SK-N-SH treated with all-trans-retinoic acid at 6 μM for 48 hours (cell line): ENCODE measurements around the gene TOM1.

Source experiments
- ATAC-seq: fragments of 200-7000 bp; cut with Tn5 transposase; 3 replicates; pipeline ENCODE4 v1.9.1; 2020; ENCODE audit warnings: mild to moderate bottlenecking, moderate library complexity
- ARNTL ChIP-seq: fragments of 450-650 bp; formaldehyde crosslinking; IDR thresholded peaks from 2 replicates; pipeline ENCODE4 v1.5.0; 2020; ENCODE audit warnings: low read depth, mild to moderate bottlenecking, moderate library complexity, borderline replicate concordance
- CREB5 ChIP-seq: fragments of 250-450 bp; sonication (Bioruptor Pico); IDR thresholded peaks from 2 replicates; pipeline ENCODE4 v1.5.1; 2020; ENCODE audit warnings: low read depth, mild to moderate bottlenecking, moderate library complexity
- CSDC2 ChIP-seq: fragments of 250-450 bp; sonication (Bioruptor Pico); IDR thresholded peaks from 2 replicates; pipeline ENCODE4 v1.5.0; 2020; ENCODE audit warnings: mild to moderate bottlenecking, moderate library complexity
- ESRRG ChIP-seq: fragments of 250-450 bp; sonication (Bioruptor Pico); IDR thresholded peaks from 2 replicates; pipeline ENCODE4 v1.6.1; 2021; ENCODE audit warnings: mild to moderate bottlenecking
- GLIS3 ChIP-seq: fragments of 250-450 bp; sonication (Bioruptor Pico); IDR thresholded peaks from 2 replicates; pipeline ENCODE4 v1.5.0; 2020; ENCODE audit warnings: mild to moderate bottlenecking, moderate library complexity
- ISL1 ChIP-seq: fragments of 250-450 bp; sonication (Bioruptor Pico); IDR thresholded peaks from 2 replicates; pipeline ENCODE4 v2.1.2; 2022; ENCODE audit warnings: mild to moderate bottlenecking, moderate library complexity
- OSR1 ChIP-seq: fragments of 250-450 bp; sonication (Bioruptor Pico); IDR thresholded peaks from 2 replicates; pipeline ENCODE4 v1.8.0; 2022; ENCODE audit warnings: moderate library complexity, mild to moderate bottlenecking, inconsistent platforms
- PPARA ChIP-seq: fragments of 250-450 bp; sonication (Bioruptor Pico); IDR thresholded peaks from 2 replicates; pipeline ENCODE4 v1.5.0; 2020; ENCODE audit warnings: mild to moderate bottlenecking, borderline replicate concordance
- RARB ChIP-seq: fragments of 250-450 bp; sonication (Bioruptor Pico); IDR thresholded peaks from 2 replicates; pipeline ENCODE4 v1.8.0; 2021; ENCODE audit warnings: mild to moderate bottlenecking, moderate library complexity
- SNAI2 ChIP-seq: fragments of 250-450 bp; sonication (Bioruptor Pico); IDR thresholded peaks from 2 replicates; pipeline ENCODE4 v1.5.0; 2020; ENCODE audit warnings: mild to moderate bottlenecking, moderate library complexity
- TCF4 ChIP-seq: fragments of 250-450 bp; sonication (Bioruptor Pico); IDR thresholded peaks from 2 replicates; pipeline ENCODE4 v1.8.0; 2021; ENCODE audit warnings: mild to moderate bottlenecking, moderate library complexity, borderline replicate concordance
- TOX ChIP-seq: fragments of 250-450 bp; sonication (Bioruptor Pico); IDR thresholded peaks from 2 replicates; pipeline ENCODE4 v1.8.0; 2021; ENCODE audit warnings: mild to moderate bottlenecking, moderate library complexity, borderline replicate concordance
- ZC3H10 ChIP-seq: fragments of 250-450 bp; sonication (Bioruptor Pico); IDR thresholded peaks from 2 replicates; pipeline ENCODE4 v1.5.1; 2021; ENCODE audit warnings: mild to moderate bottlenecking, moderate library complexity
- ZFP30 ChIP-seq: fragments of 450-650 bp; formaldehyde crosslinking; IDR thresholded peaks from 2 replicates; pipeline ENCODE4 v1.5.0; 2022; ENCODE audit warnings: mild to moderate bottlenecking, moderate library complexity
- ZNF565 ChIP-seq: fragments of 450-650 bp; formaldehyde crosslinking; conservative IDR thresholded peaks from 2 replicates; pipeline ENCODE4 v1.5.0; 2020; ENCODE audit warnings: low read depth, mild to moderate bottlenecking, moderate library complexity
- ZNF8 ChIP-seq: fragments of 450-650 bp; formaldehyde crosslinking; IDR thresholded peaks from 2 replicates; pipeline ENCODE4 v1.5.0; 2020; ENCODE audit warnings: mild to moderate bottlenecking, moderate library complexity
- TF ChIP-seq, protein P1 (sequence below): fragments of 250-450 bp; sonication (Bioruptor Pico); IDR thresholded peaks from 2 replicates; pipeline ENCODE4 v1.5.1; 2021; ENCODE audit warnings: mild to moderate bottlenecking, moderate library complexity
- TF ChIP-seq, protein P2 (sequence below): fragments of 250-450 bp; sonication (Bioruptor Pico); IDR thresholded peaks from 2 replicates; pipeline ENCODE4 v1.8.0; 2020; ENCODE audit warnings: mild to moderate bottlenecking, moderate library complexity, borderline replicate concordance
- TF ChIP-seq, protein P3 (sequence below): fragments of 250-450 bp; sonication (Bioruptor Pico); IDR thresholded peaks from 2 replicates; pipeline ENCODE4 v1.5.0; 2020; ENCODE audit warnings: mild to moderate bottlenecking, moderate library complexity
- TF ChIP-seq, protein P4 (sequence below): fragments of 250-450 bp; sonication (Bioruptor Pico); IDR thresholded peaks from 2 replicates; pipeline ENCODE4 v1.8.0; 2021; ENCODE audit warnings: low read depth, mild to moderate bottlenecking, moderate library complexity, borderline replicate concordance

The TOM1 gene

DNA sequence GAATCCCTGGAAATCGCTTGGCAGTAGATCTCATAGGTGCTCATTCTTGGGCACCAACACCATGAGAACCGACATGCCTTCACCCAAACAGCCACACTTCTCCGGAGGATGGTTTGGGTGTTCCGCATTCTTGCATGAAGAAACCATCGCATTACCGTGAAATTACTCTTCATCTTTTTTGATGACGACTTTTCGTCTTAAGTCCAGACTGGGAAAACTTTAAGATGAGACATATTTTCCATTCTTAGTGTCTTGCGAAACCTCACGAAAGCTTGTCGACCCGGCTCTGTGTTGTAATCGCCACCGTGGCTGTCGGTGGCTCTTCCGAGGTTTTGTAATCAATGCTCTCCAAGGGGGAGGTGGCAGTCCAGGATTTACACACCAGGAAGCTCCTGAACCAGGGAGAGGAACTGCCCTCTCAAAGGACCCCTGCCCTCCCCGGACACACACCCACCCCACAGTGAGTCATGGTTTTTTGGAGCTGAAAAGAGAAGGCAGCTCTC is 1.7 kb downstream of the TOM1 start:
- ATAC-seq: no peak
- TF ChIP-seq ZNF565 (CRISPR knock-in tag) (no peak), ARNTL (CRISPR knock-in tag) (no peak), PPARA (CRISPR knock-in tag) (no peak), CSDC2 (CRISPR knock-in tag) (no peak), ZNF8 (CRISPR knock-in tag) (no peak), ZFP30 (no peak), ISL1 (CRISPR knock-in tag) (no peak), ESRRG (CRISPR knock-in tag) (no peak), TCF4 (CRISPR knock-in tag) (no peak), ZC3H10 (CRISPR knock-in tag) (no peak), TOX (CRISPR knock-in tag) (no peak)
- TF ChIP-seq, protein P1, sequence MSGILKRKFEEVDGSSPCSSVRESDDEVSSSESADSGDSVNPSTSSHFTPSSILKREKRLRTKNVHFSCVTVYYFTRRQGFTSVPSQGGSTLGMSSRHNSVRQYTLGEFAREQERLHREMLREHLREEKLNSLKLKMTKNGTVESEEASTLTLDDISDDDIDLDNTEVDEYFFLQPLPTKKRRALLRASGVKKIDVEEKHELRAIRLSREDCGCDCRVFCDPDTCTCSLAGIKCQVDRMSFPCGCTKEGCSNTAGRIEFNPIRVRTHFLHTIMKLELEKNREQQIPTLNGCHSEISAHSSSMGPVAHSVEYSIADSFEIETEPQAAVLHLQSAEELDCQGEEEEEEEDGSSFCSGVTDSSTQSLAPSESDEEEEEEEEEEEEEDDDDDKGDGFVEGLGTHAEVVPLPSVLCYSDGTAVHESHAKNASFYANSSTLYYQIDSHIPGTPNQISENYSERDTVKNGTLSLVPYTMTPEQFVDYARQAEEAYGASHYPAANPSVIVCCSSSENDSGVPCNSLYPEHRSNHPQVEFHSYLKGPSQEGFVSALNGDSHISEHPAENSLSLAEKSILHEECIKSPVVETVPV (CRISPR knock-in tag): no peak
- TF ChIP-seq, protein P2, sequence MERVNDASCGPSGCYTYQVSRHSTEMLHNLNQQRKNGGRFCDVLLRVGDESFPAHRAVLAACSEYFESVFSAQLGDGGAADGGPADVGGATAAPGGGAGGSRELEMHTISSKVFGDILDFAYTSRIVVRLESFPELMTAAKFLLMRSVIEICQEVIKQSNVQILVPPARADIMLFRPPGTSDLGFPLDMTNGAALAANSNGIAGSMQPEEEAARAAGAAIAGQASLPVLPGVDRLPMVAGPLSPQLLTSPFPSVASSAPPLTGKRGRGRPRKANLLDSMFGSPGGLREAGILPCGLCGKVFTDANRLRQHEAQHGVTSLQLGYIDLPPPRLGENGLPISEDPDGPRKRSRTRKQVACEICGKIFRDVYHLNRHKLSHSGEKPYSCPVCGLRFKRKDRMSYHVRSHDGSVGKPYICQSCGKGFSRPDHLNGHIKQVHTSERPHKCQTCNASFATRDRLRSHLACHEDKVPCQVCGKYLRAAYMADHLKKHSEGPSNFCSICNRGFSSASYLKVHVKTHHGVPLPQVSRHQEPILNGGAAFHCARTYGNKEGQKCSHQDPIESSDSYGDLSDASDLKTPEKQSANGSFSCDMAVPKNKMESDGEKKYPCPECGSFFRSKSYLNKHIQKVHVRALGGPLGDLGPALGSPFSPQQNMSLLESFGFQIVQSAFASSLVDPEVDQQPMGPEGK (CRISPR knock-in tag): no peak

DNA sequence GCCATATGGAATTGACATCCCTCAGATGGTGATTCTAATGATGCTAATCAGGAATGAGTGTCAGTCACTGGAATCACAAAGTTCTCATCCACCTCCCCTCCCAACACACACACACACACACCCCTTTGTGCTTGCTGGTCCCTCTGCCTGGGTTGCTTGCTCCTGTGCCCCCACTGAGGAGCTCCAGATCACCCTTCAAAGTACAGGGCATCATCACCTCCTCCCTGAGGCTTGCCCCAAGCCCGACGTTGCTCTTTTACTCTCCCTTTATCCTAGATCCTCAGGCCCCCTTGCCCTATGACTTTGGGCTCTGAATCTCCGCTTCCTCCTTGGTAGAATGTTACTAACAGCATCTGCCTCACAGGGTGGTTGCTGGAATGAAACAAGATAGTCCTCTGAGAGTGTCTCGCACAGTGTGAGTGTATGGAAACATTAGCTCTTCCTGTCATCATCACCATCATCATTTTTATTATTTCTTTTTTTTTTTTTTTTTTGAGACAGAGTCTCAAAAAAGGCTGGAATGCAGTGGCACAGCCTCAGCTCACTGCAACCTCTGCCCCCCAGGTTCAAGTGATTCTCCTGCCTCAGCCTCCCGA is 3.4 kb downstream of the TOM1 start:
- no peak for TF ChIP-seq OSR1 (CRISPR knock-in tag)
- TF ChIP-seq ZC3H10 (CRISPR knock-in tag): no peak
- no peak for TF ChIP-seq ISL1 (CRISPR knock-in tag)
- TF ChIP-seq TOX (CRISPR knock-in tag): no peak
- no peak for TF ChIP-seq RARB (CRISPR knock-in tag)
- TF ChIP-seq SNAI2 (CRISPR knock-in tag): no peak
- TF ChIP-seq ESRRG (CRISPR knock-in tag): no peak
- TF ChIP-seq CREB5 (CRISPR knock-in tag): no peak
- ATAC-seq: no peak

GRCh38 chr22:35305525-35306070 is 5.9 kb downstream of the TOM1 start:
- ATAC-seq: no peak
- TF ChIP-seq, protein P3, sequence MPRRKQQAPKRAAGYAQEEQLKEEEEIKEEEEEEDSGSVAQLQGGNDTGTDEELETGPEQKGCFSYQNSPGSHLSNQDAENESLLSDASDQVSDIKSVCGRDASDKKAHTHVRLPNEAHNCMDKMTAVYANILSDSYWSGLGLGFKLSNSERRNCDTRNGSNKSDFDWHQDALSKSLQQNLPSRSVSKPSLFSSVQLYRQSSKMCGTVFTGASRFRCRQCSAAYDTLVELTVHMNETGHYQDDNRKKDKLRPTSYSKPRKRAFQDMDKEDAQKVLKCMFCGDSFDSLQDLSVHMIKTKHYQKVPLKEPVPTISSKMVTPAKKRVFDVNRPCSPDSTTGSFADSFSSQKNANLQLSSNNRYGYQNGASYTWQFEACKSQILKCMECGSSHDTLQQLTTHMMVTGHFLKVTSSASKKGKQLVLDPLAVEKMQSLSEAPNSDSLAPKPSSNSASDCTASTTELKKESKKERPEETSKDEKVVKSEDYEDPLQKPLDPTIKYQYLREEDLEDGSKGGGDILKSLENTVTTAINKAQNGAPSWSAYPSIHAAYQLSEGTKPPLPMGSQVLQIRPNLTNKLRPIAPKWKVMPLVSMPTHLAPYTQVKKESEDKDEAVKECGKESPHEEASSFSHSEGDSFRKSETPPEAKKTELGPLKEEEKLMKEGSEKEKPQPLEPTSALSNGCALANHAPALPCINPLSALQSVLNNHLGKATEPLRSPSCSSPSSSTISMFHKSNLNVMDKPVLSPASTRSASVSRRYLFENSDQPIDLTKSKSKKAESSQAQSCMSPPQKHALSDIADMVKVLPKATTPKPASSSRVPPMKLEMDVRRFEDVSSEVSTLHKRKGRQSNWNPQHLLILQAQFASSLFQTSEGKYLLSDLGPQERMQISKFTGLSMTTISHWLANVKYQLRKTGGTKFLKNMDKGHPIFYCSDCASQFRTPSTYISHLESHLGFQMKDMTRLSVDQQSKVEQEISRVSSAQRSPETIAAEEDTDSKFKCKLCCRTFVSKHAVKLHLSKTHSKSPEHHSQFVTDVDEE (CRISPR knock-in tag): no peak
- TF ChIP-seq GLIS3 (no peak), CREB5 (CRISPR knock-in tag) (no peak), RARB (CRISPR knock-in tag) (no peak)
- TF ChIP-seq, protein P4, sequence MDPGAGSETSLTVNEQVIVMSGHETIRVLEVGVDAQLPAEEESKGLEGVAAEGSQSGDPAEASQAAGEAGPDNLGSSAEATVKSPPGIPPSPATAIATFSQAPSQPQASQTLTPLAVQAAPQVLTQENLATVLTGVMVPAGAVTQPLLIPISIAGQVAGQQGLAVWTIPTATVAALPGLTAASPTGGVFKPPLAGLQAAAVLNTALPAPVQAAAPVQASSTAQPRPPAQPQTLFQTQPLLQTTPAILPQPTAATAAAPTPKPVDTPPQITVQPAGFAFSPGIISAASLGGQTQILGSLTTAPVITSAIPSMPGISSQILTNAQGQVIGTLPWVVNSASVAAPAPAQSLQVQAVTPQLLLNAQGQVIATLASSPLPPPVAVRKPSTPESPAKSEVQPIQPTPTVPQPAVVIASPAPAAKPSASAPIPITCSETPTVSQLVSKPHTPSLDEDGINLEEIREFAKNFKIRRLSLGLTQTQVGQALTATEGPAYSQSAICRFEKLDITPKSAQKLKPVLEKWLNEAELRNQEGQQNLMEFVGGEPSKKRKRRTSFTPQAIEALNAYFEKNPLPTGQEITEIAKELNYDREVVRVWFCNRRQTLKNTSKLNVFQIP (CRISPR knock-in tag): no peak
- TF ChIP-seq, all 23 proteins: peak for 0
